GM04503 (cell line): ENCODE results near the gene ABCD3.
"Not testable (repeated sequence)": the region's sequence is repeated elsewhere in the genome, so short reads cannot be mapped to it uniquely, and the experiment has no call there.

Experiments used
- DNase-seq: peaks from one replicate; pipeline ENCODE4 v3.0.0-alpha.2; 2012; ENCODE audit warnings: low read depth

The ABCD3 gene

DNA sequence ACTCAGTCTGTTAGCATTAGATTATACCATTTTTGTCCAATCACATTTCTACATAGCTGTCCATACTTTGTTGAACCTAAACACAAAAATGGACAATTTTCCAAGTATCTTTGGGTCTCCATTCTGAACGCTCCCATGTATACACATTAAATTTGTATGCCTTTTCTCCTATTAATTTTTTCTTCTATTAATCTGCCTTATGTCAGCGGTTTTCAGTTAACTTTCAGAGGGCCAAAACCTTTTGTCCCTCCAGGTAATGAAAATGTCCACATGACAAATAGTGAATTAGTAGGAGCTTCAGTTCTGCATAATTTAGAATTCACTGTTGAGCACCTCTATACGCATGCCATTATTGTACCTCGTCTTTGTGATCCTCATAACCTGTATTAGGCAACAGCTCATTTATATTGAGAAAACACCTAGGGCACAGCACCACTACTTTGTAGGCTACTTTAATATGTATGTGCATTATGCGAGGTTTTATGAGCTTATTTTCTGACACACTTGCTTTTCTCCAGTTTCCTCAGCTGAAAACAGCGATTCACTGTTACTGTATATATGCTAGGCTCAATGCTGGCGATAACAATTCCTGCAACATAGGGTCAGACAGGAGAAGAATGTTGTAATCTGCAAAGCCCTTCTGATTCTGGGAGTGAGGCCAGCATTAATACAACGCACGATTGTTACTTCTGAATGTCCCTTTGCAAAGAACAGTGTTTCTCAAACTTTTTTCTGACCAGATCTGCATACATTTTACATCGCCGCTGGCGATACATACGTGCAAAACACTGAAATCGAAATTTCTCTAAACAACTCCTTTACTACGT, 1.1 kb upstream of the ABCD3 start:
- DNase-seq = peak; percentile 50

DNA sequence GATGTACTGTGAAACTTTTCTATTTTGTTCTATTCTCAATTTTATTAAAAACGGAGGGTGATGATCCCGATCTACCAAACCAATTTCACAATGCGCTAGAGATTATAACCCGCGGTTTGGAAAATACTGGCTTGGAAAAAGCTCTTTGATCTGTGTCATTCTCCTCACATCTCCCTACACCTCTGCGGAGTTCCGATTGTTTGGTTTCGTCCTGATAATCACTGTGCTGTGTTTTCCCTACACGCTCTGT, 536 bp upstream of the ABCD3 start:
- DNase-seq = no peak

DNA sequence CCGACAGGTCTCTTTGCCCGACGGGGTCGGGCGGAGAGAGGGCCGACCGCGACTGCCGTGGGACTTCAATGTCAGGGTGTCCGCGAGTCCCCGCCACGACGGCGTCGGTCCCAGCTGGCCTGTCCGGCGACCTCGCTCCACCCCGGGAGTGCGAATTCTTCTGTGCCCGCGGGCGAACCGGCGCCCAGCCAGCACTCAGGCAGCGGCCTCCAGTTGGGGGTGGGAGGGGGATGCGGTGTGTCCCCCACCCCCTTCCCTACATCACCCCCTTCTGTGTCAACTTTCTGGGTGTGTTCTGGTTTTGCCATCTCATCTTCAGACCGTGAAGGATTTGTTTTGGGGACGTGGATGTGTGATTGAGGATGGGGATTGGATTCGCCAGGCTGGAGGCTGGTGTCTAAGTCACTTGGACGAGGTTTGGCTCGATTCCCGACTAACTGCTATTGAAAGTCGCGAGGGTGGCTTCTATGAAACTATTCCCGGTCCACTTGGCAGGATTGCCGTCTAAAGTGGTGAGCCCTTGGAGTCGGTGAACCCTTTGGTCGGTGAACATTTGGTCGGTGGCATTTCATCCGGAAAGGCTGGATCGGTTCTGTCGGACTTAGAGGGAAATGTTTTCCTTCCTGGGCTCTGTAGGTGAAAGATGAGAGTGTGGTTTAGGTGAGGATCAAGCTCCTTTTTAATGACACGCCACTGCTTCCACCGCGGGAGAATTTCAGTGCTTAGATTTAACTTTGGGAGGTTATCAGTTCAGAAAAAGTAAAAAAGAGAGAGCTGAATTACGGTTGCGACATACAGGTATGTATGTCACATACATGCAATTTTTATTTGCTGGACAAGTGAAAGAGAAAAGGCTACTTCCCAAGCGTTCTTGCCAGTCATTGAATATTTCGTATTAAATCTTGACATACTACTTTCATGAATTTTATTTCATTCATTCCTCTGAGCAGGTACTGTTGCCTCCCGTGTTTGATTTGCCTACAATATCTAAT, 771 bp downstream of the ABCD3 start:
- DNase-seq = peak; percentile 16

DNA sequence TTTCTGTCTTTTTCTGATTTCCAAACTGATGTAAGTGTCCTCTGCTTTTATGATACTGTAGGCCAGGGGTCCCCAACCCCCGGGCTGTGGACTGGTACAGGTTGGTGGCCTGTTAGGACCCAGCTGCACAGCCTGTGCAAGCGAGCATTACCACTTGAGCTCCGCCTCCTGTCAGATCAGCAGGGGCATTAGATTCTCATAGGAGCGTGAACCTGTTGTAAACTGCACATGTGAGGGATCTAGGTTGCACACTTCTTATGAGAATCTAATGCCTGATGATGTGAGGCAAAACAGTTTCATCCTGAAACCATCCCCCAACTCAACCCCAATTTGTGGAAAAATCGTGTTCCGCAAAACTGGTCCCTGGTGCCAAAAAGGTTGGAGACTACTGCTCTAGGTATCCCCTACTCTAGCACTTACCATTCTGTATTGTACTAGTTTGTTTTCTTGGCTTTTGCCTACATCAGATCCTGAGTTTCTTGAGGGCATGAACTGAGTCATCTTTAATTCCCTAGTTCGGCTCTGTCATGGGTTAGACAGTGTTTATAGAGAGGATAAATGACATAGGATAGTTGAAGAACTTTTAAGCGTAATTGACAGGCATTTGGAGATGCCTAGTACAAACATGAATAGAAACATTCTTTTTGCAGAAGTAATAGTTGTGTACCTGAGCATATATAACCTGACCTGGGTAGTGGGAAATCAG, 4.1 kb downstream of the ABCD3 start:
- no peak for DNase-seq

GRCh38 chr1:94425821-94426484, 7.8 kb downstream of the ABCD3 start:
- DNase-seq = no peak

DNA sequence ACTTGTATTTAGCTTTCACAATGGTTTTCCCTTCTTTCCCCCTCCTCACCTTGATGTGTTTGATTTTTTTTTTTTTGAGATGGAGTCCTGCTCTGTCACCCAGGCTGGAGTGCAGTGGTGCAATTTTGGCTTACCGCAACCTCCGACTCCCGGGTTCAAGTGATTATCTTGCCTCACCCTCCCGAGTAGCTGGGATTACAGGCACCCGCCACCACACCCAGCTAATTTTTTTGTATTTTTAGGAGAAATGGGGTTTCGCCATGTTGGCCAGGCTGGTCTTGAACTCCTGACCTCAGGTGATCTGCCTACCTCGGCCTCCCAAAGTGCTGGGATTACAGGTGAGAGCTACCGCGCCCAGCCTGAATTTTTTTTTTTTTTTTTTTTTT, 8.3 kb downstream of the ABCD3 start:
- not testable (repeated sequence) for DNase-seq

GRCh38 chr1:94428441-94428840, 10.3 kb downstream of the ABCD3 start:
- DNase-seq = no peak

DNA sequence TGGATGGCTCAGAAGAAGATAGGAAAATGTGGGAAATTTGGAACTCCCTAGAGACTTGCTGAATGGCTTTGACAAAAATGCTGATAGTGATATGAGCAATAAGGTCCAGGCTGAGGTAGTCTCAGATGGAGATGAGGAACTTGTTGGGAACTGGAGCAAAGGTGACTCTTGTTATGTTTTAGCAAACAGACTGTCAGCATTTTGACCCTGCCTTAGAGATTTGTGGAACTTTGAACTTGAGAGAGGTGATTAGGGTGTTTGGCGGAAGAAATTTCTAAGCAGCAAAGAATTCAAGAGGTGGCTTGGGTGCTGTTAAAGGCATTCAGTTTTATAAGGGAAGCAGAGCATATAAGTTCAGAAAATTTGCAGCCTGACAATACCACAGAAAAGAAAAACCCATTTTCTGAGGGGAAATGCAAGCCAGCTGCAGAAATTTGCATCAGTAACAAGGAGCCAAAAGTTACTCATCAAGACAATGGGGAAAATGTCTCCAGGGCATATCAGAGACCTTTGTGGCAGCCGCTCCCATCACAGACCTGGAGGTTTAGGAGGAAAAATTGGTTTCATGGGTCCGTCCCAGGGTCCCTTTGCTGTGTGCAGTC, 10.8 kb downstream of the ABCD3 start:
- not testable (repeated sequence) for DNase-seq

GRCh38 chr1:94430066-94430465, 11.9 kb downstream of the ABCD3 start:
- not testable (repeated sequence) for DNase-seq

DNA sequence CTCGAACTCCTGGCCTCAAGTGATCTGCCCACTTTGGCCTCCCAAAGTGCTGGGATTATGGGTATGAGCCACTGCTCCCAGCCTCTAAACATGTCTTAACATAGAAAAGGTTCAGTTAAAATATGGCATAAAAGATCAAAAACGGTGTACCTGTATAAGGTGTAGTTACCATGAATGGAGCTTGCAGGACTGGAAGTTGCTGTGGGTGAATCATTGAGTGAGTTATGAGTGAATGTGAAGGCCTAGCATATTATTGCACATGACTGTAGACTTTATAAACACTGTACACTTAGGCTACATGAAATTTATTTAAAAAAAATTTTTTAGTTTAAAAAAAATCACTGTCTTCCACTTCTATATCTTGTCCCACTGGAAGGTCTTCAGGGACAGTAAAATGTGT, 15.7 kb downstream of the ABCD3 start:
- no peak for DNase-seq

DNA sequence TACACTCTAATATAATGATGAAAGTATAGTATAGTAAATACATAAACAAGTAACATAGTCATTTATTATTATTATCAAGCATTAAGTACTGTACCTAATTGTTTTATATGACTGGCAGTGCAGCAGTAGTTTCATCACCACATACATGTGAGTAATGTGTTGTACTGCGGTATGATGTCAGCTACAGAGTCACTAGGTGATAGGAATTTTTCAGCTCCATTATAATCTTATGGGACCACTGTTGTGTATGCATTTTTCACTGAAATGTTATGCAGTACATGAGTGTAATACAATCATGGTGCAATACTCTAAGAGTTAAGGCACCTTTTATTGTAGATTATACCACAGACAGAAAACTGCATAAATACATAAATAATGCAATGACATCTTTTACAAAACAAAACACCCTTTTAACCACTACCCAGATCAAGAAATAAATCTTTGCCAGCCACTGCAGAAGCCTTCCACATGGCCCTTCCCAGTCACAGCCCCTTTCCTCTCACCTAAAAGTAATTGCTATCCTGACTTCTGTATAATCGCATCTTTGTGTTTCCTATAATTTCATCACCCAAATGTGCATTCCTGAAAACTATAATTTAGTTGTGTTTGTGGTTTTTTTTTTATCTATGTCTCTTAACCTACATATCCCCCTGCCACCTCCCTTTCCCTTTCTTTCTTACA, 16.3 kb downstream of the ABCD3 start:
- DNase-seq = no peak

DNA sequence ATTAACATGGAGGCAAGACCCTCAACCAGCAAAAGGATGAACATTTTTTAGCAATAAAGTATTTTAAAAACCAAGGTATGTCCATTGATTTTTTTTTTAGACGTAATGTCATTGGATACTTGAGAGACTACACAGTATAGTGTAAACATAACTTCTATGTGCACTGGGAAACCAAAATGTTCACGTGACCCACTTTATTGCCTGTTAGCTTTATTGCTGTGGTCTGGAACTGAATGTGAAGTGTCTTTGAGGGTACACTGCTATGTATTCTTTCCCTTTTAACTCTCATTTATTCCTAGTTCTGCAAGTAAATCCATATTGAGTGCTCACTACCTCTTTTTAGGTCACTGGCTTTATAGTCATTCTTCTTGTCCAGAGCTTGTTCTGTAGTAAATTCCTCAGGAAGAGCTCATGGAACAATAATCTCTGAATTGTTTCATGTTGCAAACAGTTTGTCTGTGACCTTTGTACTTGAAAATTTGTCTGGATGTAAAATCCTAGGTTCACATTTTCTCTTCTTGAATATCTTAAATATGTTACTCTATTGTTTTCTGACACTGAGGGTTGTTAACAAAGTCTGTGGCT, 20.6 kb downstream of the ABCD3 start:
- no peak for DNase-seq

DNA sequence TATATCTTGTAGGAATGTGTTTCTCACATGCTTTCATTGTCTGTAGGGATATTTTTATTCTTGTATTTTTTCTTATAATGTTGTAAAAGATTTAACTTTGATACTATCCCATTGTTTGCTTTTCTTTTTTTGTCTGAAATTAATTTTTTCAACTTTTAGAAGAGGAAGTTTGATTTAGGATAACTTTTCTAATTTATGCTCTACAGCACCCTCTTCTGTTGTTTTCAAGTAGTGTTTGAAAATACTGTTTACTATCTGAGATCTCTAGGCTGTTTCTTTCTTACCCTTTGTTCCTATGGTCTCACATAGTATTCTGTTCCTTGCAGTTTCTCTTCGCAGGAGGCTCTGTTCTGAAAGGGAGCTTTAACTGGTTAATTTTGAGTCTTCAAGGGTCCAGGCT, 21.9 kb downstream of the ABCD3 start:
- no peak for DNase-seq

- DNase-seq = not testable (repeated sequence)
Observed at GRCh38 chr1:94443067-94443466, 24.9 kb downstream of the ABCD3 start.

DNA sequence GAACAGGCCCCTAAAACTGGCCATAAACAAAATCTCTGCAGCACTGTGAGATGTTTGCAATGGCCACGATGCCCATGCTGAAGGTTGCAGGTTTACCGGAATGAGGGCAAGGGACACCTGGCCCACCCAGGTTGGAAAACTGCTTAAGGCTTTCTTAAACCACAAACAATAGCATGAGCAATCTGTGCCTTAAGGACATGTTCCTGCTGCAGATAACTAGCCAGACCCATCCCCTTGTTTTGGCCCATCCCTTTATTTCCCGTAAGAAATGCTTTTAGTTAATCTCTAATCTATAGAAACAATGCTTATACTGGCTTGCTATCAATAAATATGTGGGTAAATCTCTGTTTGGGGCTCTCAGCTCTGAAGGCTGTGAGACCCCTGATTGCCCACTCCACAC, 26.6 kb downstream of the ABCD3 start:
- DNase-seq = not testable (repeated sequence)

- DNase-seq = not testable (repeated sequence)
Observed at GRCh38 chr1:94445733-94446132, 27.5 kb downstream of the ABCD3 start.

- not testable (repeated sequence) for DNase-seq
Observed at GRCh38 chr1:94446177-94446576, 28.0 kb downstream of the ABCD3 start.

GRCh38 chr1:94448741-94449140, 30.6 kb downstream of the ABCD3 start:
- DNase-seq = not testable (repeated sequence)

GRCh38 chr1:94456736-94457135, 38.5 kb downstream of the ABCD3 start:
- DNase-seq = no peak

DNA sequence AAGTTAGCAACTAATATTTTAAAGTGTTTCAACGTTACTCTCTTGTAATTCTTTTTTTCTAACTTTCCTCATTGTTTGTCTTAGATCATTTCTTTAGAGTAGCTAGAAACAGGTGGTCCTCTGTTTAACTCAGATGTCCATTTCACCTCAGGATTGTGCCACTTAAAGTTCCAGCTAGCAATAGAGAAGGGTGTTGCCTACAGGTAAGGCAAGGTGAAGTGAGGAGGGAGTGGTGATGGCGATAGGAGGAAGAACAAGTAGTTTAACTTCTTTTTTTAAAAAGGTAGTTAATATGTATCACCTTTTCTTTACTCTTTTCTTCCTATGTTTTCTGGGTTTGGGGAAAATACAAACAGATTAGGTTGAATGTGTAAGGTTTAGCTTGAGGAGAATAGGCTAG, 44.4 kb downstream of the ABCD3 start:
- no peak for DNase-seq
